ENCODE measurements around the gene TFDP1. TPM values are rescaled to one million over a fixed set of nuclear protein-coding genes. Genes with fewer than 3 reads are reported as not detected.

TFDP1 gene, protein sequence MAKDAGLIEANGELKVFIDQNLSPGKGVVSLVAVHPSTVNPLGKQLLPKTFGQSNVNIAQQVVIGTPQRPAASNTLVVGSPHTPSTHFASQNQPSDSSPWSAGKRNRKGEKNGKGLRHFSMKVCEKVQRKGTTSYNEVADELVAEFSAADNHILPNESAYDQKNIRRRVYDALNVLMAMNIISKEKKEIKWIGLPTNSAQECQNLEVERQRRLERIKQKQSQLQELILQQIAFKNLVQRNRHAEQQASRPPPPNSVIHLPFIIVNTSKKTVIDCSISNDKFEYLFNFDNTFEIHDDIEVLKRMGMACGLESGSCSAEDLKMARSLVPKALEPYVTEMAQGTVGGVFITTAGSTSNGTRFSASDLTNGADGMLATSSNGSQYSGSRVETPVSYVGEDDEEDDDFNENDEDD
- 10 to 100 TPM; 81.7 to 87.4 (median 85.3) TPM for polyA plus RNA-seq (ENCODE audit: insufficient read length in 3 of 3)
- long read RNA-seq, donor 1, transcript TFDP1-201 (12 exons, 2,648 nt) = major isoform, 7 of 29 reads
- long read RNA-seq, donor 1, partial matches to known transcripts = 22 of 29 reads
- long read RNA-seq, donor 1, other reads (novel, unspliced or antisense) = 0 of 29 reads
- long read RNA-seq, donor 2, transcript TFDP1-201 (12 exons, 2,648 nt) = major isoform, 9 of 46 reads
- long read RNA-seq, donor 2, partial matches to known transcripts = 27 of 46 reads
- long read RNA-seq, donor 2, other reads (novel, unspliced or antisense) = 8 of 46 reads
- long read RNA-seq, donor 3, partial matches to known transcripts = 0 of 10 reads
- long read RNA-seq, donor 3, other reads (novel, unspliced or antisense) = 5 of 10 reads
- long read RNA-seq, donor 4, transcript TFDP1-201 (12 exons, 2,648 nt) = major isoform, 9 of 11 reads
- long read RNA-seq, donor 4, partial matches to known transcripts = 0 of 11 reads
- long read RNA-seq, donor 4, other reads (novel, unspliced or antisense) = 0 of 11 reads
- long read RNA-seq, donor 5, transcript TFDP1-201 (12 exons, 2,648 nt) = major isoform, 7 of 26 reads
- long read RNA-seq, donor 5, partial matches to known transcripts = 17 of 26 reads
- long read RNA-seq, donor 5, other reads (novel, unspliced or antisense) = 0 of 26 reads
- long read RNA-seq, donor 6, transcript TFDP1-201 (12 exons, 2,648 nt) = major isoform, 5 of 7 reads
- long read RNA-seq, donor 6, partial matches to known transcripts = 0 of 7 reads
- long read RNA-seq, donor 6, other reads (novel, unspliced or antisense) = 0 of 7 reads
- long read RNA-seq, donor 7, transcript TFDP1-204 (3 exons, 447 nt) = minor isoform, 7 of 28 reads
- long read RNA-seq, donor 7, transcript TFDP1-201 (12 exons, 2,648 nt) = major isoform, 10 of 28 reads
- long read RNA-seq, donor 7, partial matches to known transcripts = 11 of 28 reads
- long read RNA-seq, donor 7, other reads (novel, unspliced or antisense) = 0 of 28 reads
- long read RNA-seq, donor 8, partial matches to known transcripts = 35 of 41 reads
- long read RNA-seq, donor 8, other reads (novel, unspliced or antisense) = 0 of 41 reads
- long read RNA-seq, donor 9, transcript TFDP1-201 (12 exons, 2,648 nt) = major isoform, 10 of 49 reads
- long read RNA-seq, donor 9, partial matches to known transcripts = 28 of 49 reads
- long read RNA-seq, donor 9, other reads (novel, unspliced or antisense) = 10 of 49 reads
- long read RNA-seq, donor 10, transcript TFDP1-201 (12 exons, 2,648 nt) = major isoform, 5 of 14 reads
- long read RNA-seq, donor 10, partial matches to known transcripts = 5 of 14 reads
- long read RNA-seq, donor 10, other reads (novel, unspliced or antisense) = 0 of 14 reads
- long read RNA-seq, donor 11, transcript TFDP1-201 (12 exons, 2,648 nt) = major isoform, 5 of 39 reads
- long read RNA-seq, donor 11, partial matches to known transcripts = 32 of 39 reads
- long read RNA-seq, donor 11, other reads (novel, unspliced or antisense) = 0 of 39 reads
- long read RNA-seq, donor 12, transcript TFDP1-201 (12 exons, 2,648 nt) = major isoform, 14 of 55 reads
- long read RNA-seq, donor 12, partial matches to known transcripts = 27 of 55 reads
- long read RNA-seq, donor 12, other reads (novel, unspliced or antisense) = 13 of 55 reads
- long read RNA-seq, donor 13, partial matches to known transcripts = 41 of 44 reads
- long read RNA-seq, donor 13, other reads (novel, unspliced or antisense) = 0 of 44 reads
- long read RNA-seq, donor 14 = 0 reads
- long read RNA-seq, donor 15 = 0 reads
- long read RNA-seq, donor 16, transcript TFDP1-201 (12 exons, 2,648 nt) = major isoform, 5 of 67 reads
- long read RNA-seq, donor 16, partial matches to known transcripts = 49 of 67 reads
- long read RNA-seq, donor 16, other reads (novel, unspliced or antisense) = 11 of 67 reads

DNA sequence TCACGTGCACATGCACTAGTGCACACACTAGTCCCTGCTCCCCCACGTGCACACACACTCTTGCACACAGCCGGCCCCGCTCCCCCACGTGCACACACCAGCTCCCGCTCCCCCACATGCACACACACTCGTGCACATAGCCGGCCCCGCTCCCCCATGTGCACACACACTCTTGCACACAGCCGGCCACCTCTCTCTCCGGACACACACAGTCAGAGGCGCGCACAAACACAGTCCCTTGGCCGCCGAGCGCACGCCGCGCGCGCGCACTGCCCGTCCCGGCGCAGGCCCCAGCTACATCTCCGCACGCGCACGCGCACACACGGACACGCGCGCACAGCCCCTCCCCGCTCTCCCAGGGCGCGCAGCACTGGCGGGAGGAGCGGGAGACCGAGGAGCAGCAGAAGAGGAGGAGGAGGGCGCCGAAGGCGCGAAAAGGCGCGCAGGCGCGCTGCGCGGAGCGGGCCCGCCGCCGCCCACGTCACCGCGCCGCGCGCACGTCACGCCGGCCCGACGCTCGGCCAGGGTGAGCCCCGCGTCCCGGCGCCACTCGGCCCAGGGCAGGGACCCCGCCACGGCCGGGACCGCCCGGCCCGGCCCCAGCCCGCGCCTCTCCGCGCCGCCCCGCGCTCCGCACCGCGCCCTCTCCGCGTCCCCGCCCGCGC is at the start of gene TFDP1:
TFDP1 (plus strand) TSS at position 549 of the 665 bp plus-strand sequence. CDS start 1,085 bp downstream, outside the sequence.
- DNase-seq = peak; percentile 85

DNA sequence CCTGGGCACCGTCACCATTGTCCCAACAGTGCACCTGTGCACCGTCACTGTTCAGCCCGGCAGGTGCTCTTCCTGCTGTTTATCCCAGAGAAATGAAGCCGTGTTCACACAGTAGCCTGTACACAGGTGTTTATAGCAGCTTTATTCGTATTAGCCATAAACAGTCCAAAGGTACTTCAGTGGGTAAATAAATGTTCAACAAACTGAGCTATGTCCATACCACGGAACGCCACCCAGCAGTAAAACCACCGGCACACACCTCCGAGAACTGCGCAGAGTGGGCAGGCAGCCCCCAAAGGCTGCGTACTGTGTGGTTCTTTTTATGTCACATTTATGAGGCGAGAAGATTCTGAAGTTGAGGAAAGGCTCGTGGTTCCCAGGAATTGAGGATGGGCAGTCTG is 49.2 kb upstream of the TFDP1 start:
- no peak for DNase-seq

DNA sequence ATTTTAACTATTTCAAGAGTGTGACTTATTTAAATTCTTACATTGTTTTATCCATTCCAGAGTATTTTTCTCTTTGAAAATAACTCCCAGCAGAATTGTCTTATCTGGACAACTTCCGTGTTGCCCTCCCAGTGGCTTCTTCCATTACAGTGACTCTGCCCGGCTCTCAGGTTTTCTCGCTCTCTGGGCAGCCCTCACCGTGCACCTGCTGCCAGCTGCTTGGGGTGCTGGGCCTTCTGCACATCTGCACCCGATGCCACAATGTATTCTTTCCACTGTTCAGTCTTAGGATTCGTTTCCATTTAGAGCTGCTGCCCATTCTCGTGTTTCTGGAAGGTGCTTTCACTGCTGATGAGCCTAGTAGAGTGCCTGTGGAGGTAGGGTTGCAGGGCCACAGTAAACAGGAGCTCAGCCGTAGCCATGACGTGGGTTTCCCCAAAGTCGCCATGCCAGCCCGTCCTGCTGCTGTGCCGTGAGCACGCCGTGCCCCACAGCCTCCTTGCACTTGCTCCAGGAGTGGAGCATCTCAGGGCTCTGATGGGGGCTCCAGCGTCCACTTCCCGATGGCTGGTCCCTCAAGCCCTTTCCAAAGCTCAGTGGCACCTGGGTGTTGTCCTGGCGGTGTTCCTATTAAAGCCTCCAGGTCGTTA is 48.0 kb upstream of the TFDP1 start:
- no peak for DNase-seq

DNA sequence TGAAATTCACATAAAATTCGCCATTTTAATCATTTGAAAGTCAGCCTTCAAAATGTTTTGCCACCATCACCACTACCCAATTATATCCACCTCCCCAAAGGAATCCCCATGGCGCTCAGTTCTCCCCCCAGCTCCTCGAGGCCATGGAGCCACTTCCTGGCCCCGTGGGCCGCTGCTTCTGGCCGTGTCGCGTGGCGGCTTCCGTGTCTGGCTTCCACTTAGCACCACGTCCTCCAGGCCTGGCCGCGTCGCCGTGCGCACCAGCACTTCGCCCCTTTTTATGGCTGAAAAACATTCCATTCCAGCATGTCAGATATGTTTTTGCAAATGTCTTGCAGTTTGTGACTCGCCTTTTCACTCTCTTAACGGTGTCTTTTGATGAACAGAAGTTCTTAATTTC is 47.3 kb upstream of the TFDP1 start:
- no peak for DNase-seq

DNA sequence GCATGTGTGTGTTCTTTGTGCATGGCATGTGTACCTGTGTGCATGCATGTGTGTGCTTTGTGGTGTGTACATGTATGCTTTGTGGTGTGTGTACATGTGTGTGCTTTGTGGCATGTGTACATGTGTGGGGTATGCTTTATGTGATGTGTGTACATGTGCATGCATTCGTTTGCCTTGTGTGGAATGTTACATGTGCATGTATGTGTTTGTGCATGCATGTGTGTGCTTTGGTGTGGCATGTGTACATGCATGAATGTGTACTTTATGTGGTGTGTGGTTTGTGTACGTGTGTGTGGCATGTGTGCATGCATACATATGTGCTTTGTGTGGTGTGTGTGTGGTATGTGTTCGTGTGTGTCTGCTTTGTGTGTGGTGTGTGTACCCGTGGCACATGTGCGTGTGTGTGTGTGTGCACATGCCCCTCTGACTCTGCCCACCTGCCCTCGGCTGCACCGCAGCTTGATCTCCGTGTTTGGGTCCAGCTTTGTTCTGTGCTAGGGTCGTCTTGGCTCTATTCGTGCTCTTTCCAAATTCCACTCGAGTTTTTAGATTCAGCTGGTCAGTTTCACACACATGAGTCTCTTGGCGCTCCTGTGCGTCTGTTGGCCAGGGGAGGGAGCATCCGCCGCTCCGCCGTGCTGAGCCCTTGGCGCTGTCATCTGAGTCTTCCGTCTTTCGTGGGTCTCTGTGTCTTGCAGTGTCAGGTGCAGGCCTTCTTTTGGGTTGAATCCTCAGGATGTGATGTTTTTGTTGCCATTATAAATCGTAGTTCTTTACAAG is 46.5 kb upstream of the TFDP1 start:
- DNase-seq = no peak

DNA sequence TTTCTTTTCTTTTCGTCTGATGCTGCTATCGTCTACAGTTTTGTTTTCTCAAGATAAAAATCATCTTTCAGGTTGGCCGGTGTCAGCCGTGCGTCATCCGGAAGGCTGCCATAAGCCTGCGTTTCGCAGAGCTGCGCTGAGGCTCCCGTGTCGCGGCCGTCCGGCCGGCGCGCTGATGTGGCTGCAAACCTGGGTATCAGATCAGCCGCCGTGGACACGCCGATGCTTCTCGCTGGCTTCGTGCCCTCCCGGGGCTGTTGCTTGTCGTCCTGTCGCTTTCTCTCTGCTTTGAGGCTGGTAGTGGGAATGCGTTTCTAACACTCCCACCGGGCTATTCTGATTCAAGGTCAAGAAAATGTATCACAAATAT is 45.9 kb upstream of the TFDP1 start:
- no peak for DNase-seq

DNA sequence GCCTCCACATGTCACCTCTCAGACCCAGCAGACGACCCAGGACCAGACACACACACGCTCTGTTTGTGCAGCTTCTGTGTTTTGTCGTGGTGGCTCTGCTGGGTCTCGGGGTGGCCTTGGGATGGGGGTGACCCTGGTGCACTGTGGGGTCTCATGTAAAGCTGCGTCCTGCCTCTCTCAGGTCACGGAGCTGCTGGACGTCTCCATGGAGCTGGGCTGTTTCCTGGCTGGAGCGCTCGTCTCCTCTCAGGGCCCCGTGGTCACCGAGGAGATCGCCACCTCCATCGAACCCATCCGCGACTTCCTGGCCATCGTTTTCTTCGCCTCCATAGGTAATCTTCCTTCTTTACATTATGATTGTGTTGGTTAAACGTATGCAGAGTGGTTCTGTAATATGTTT is 45.4 kb upstream of the TFDP1 start:
- no peak for DNase-seq

DNA sequence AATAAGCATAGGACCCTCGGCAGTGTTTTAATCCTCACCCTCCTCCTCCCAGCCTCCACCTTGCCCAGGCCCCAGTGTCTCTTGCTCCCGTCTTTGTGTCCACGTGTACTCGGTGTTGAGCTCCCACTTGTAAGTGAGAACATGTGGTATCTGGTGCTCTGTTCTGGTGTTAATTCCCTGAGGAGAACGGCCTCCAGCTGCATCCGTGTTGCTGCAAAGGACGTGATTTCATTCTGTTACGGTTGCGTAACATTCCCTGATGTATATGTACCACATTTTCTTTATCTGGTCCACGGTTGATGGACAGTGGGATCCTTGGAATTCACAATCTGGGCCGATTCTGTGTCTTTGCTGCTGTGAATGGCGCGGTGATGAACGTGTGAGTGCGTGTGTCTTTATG is 44.7 kb upstream of the TFDP1 start:
- no peak for DNase-seq

DNA sequence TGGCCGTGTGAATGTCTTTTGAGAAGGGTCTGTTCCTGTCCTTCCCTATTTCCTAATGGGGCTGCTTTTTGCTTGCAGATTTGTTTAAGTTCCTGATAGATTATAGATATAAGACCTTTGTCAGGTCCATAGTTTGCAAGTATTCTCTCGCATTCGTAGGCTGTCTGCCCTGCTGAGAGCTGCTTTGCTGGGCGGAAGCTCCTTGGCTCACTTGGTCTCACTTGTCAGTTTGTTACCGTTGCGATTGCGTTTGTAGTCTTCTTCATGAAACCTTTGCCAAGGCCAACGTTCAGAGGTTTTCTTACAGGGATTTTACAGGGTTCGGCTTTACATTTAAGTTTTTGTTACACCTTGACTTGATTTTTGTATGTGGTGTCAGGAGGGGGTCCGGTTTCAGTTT is 44.0 kb upstream of the TFDP1 start:
- DNase-seq = no peak

DNA sequence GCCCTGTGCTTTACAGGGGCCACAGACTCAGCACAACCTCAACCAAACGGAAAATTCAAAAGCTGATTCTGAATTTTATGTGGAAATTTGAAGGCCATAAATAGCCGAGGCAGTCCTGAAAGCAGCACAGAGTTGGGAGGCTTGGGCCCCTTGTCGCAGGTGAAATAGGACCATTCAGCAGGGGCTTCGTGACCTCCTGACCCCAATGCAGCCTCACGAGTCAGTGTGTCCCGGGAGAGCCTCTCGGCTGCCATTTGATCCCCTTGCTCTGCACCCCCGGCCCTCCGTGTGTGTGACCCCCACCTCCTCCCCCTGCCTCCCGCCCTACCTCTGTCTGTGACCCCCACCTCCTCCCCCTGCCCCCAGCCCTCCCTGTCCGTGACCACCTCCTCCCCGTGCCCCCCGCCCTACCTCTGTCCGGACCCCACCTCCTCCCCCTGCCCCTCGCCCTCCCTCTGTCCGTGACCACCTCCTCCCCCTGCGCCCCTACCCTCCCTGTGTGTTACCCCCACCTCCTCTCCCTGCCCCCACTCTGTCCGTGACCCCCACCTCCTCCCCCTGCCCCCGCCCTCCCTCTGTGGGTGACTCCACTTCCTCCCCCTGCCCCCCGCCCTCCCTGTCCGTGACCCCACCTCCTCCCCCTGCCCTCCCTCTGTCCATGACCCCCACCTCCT is 41.7 kb upstream of the TFDP1 start:
- DNase-seq = no peak

DNA sequence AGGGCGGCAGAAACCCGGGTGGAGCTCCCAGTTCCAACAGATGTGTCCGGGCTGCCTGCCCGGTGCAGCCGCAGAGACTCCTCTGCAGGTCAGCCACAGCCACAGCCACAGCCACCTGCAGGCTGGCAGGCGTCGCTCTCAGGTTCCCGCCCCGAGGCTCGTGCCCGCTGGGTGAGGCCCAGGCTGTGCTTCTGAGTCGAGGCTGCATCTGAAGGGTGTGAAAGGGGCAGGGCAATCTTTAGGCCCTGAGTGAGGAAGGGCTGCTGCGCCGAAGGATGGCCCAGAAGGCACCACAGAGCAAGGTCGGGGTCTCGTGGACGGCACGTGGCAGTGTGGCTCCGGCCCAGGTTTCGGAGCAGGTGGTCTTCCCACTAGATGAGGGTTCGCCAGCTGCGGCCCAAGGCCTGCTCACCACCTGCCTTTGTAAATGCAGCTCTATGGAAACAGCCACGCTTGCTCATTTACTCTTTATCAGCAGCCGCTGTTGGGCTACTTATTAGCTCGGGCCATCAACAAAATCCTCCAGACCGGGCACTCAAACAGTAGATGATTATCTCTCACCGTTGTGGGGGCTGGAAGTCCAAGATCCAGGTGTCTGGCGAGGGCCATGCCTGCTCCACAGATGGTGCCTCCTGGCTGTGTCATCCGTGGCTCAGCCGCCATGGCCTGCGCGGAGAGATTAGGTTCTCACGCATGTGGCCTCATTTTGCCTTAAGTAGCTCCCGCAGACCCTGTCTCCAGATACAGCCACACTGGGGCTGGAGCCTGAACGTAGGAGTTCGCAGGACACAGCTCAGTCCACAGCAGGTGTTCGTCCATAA is 40.3 kb upstream of the TFDP1 start:
- DNase-seq = no peak

DNA sequence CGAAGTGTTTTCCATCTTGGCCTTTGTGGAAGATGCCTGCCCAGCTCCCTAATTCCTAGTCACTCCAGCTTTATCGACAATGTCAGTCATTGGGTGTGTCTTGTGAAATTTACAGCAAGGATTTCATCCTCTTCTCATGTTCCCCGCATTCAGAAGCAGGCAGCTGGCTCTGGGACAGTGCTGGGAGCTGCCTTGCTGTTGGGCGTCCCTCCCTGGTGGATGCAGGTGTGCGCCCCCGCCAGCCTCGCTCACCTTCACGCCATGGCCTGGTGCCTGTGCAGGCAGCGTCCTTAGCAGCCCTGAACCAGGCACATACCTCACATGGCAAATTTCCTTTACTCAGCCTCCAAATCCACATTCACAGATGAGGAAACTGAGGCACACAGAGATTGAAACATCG is 39.7 kb upstream of the TFDP1 start:
- no peak for DNase-seq

DNA sequence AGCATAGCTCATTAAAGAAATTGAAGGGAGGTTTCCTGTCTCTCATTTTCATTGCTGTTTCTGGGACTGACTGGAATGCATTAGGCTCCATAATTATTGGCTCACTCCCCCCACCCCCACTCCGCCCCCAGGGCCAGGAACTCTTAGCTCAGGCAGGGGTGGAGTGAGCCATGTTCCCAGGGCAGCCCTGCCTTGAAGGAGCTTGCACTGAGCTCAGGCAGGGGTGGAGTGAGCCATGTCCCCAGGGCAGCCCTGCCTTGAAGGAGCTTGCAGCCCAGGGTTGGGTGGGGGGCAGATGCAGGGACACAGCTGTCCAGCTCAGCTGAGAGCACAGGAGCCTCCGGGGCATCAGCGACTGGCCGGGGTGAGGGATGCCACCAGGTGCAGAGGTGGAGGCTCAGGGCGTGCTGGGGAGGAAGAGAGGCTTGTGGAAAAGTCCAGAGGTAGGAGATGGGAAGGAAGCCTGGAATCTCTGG is 39.1 kb upstream of the TFDP1 start:
- DNase-seq = peak; percentile 76

DNA sequence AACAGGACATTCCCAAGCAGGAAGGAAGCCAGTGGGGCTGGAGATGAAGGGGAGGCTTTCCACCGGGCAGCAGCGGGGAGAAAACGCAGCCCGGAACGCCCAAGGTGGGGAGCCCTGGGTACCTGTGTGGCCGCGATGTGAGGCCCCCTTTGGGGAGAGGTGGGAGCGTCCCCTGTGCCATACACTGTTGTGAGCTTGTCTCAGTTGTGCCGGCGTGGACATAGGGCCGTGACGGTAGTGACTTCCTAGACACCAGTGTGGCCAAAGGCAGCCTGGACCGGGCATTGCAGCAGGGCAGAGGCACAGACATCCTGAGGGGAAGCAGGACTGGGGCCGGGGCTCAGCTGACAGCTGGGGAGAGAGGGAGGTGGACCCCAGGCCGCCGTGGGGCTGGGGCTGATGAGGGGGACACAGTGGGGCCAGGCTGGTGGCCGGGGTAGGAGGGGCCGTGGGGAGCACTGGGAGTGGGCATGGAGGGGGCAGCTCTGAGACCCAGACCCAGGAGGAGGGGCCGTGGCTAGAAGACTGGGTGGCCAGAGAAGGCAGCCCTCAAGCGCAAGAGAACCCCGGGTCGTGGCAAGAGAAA is 38.5 kb upstream of the TFDP1 start:
- no peak for DNase-seq

DNA sequence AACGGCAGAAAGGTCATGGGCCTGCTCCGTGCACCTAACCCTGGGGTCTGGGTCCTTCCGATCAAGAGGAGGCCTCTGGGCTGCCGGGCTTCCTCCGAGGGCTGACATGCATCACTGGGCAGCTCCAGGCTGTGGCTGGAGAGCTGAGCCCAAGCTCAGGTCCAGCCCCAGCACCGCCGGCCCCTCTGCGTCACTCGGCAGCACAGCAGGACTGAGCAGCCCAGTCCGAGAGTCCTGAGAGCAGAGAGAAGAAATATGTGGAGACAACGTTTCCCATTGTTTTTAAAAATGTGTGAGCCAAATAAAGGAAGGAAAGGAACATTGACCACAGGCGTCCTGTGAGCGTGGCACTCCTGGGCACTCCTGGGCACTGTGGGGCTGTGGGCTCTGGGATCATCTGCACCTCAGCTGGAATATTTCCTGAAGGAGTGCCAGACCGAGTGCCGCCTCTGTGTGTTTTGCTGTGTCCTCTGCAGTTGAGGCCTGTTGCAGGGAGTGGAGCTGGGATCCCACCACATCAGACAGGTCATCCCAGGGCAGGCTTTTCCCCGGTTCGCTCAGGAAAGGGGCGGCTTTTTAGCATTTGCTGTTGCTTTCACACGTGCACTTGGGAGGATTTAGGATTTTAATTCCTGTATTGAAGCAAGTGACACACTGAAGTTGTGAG is 37.8 kb upstream of the TFDP1 start:
- no peak for DNase-seq
